Gastrocnemius medialis (tissue), 4 donors: Measurements from ENCODE around the gene C7orf57. TPM values are rescaled to one million over a fixed set of nuclear protein-coding genes. Genes with fewer than 3 reads are reported as not detected.

Experiments used
- ATAC-seq, 2 donors: fragments of 150-250 bp; one replicate each; pipeline ENCODE4 v1.9.1; 2016
- DNase-seq, 2 donors: peaks; one replicate each; pipeline ENCODE4 v3.0.0-alpha.2; 2019
- H3K27ac ChIP-seq, 4 donors: fragments of 200-600 bp; sonication (generic); 1 replicate in 1 of 4; 2 replicates in 3 of 4; pipeline ENCODE4 v1.5.1; 2016 to 2018; ENCODE audit warnings: mild to moderate bottlenecking in 2 of 4, moderate library complexity in 1 of 4
- H3K27me3 ChIP-seq, 3 donors: fragments of 200-600 bp; sonication (generic) in 2 of 3; 1 replicate in 1 of 3; 2 replicates in 2 of 3; pipeline versions ENCODE4 v1.5.1 to v1.6.0; 2016 to 2019; ENCODE audit warnings: mild to moderate bottlenecking in 1 of 3, moderate library complexity in 1 of 3
- H3K36me3 ChIP-seq, 2 donors: fragments of 200-600 bp; sonication (generic) in 1 of 2; one replicate each; pipeline ENCODE4 v1.5.1; 2017 to 2018
- H3K4me1 ChIP-seq, 2 donors: fragments of 200-600 bp; sonication (generic) in 1 of 2; one replicate each; pipeline ENCODE4 v1.5.1; 2016 to 2017; ENCODE audit warnings: mild to moderate bottlenecking in 2 of 2
- H3K4me3 ChIP-seq, 4 donors: fragments of 200-600 bp; sonication (generic) in 3 of 4; 1 replicate in 1 of 4; 2 replicates in 3 of 4; pipeline ENCODE4 v1.5.1; 2016 to 2019; ENCODE audit warnings: mild to moderate bottlenecking in 2 of 4
- H3K9me3 ChIP-seq, 3 donors: fragments of 200-600 bp; sonication (generic) in 2 of 3; 1 replicate in 1 of 3; 2 replicates in 2 of 3; pipeline ENCODE4 v1.5.1; 2016 to 2019
- POLR2A ChIP-seq, 2 donors: fragments of 450-650 bp; IDR thresholded peaks; one replicate each; pipeline ENCODE4 v1.6.1; 2017; ENCODE audit warnings: antibody characterized with exemption in 2 of 2, mild to moderate bottlenecking in 2 of 2, moderate library complexity in 2 of 2
- in situ Hi-C, 4 donors: fragments of 200-750 bp; cut with MboI; loops; one replicate each; pipeline versions ENCODE4 v1.15.0 to v1.8.0; 2017; ENCODE audit warnings: low sequenced_read_pairs in 4 of 4
- intact Hi-C: fragments of 100-400 bp; cut with DNase I; formaldehyde crosslinking; loops from one replicate; pipeline ENCODE4 v1.15.1; 2023; ENCODE audit warnings: low total_unique reads
- total RNA-seq, 4 donors: library from RNA; depleted of rRNA; stranded (reverse); fragments of >200 nt; gene quantifications; one replicate each; pipeline versions ENCODE4 v1.1.0 to v1.2.3, GENCODE V29; 2016
- TF ChIP-seq, protein P1 (sequence below), 5 experiments: fragments of 450-650 bp in 3 of 5; fragments of 200-600 bp in 2 of 5; sonication (generic) in 2 of 5; IDR thresholded peaks in 4 of 5; conservative IDR thresholded peaks in 1 of 5; 1 replicate in 4 of 5; 2 replicates in 1 of 5; pipeline ENCODE4 v1.5.1; 2016 to 2019; ENCODE audit warnings: antibody characterized with exemption in 5 of 5, mild to moderate bottlenecking in 3 of 5, moderate library complexity in 3 of 5

C7orf57 gene
- total RNA-seq, 4 donors from 2014 or later = not detected

DNA sequence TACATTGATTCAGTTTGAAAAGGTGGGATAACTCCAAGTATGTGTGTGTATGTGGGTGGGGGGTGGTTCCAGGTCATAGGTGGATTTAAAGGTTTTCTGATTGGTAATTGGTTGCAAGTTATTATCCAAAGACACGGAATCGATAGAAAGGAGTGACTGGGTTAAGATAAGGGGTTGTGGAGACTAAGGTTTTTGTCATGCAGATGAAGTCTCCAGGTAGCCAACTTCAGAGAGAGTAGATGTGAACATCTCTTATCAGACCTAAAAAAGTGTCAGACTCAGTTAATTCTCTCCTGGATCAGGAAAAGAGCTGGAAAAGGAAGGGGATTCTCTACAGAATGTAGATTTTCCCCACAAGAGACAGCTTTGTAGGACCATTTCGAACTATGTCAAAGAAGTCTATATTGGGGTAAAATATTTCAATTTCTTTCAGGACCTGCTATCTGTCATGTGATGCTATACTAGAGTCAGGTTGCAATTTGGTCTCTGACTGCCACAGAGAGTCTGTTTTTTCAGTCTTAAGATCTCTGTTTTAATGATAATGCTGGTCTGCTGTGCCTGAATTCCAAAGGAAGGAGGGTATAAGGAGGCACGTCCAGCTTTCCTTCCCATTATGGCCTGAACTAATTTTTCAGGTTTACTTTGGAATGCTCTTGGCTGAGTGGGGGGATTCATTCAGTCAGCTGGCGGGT, 3.6 kb downstream of the C7orf57 start:
- Histone ChIP-seq H3K36me3 (no peaks in the 10 kb centered on the region), H3K4me1 (peaks cover 4 to 9% of the 10 kb centered on the region in 2 donors), H3K27me3 (peaks cover 0 to 8% (median 6%) of the 10 kb centered on the region in 3 donors), H3K27ac (no peak overlapping the region), H3K4me3 (no peak overlapping the region), H3K9me3 (no peaks in the 10 kb centered on the region)
- DNase-seq (no peak), ATAC-seq (no peak)
- intact Hi-C loops (loop anchor here (1.0 kb wide), 1 partner anchor 47 kb away; no protein-coding TSS in a partner anchor), in situ Hi-C loops (no loop called here)
- TF ChIP-seq, protein P1, sequence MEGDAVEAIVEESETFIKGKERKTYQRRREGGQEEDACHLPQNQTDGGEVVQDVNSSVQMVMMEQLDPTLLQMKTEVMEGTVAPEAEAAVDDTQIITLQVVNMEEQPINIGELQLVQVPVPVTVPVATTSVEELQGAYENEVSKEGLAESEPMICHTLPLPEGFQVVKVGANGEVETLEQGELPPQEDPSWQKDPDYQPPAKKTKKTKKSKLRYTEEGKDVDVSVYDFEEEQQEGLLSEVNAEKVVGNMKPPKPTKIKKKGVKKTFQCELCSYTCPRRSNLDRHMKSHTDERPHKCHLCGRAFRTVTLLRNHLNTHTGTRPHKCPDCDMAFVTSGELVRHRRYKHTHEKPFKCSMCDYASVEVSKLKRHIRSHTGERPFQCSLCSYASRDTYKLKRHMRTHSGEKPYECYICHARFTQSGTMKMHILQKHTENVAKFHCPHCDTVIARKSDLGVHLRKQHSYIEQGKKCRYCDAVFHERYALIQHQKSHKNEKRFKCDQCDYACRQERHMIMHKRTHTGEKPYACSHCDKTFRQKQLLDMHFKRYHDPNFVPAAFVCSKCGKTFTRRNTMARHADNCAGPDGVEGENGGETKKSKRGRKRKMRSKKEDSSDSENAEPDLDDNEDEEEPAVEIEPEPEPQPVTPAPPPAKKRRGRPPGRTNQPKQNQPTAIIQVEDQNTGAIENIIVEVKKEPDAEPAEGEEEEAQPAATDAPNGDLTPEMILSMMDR (IDR thresholded peaks at IDR 0.05 in 4 of 5, conservative IDR thresholded peaks at IDR 0.05 in 1 of 5) = no peak
- no peak for TF ChIP-seq POLR2A (IDR thresholded peaks at IDR 0.05)

DNA sequence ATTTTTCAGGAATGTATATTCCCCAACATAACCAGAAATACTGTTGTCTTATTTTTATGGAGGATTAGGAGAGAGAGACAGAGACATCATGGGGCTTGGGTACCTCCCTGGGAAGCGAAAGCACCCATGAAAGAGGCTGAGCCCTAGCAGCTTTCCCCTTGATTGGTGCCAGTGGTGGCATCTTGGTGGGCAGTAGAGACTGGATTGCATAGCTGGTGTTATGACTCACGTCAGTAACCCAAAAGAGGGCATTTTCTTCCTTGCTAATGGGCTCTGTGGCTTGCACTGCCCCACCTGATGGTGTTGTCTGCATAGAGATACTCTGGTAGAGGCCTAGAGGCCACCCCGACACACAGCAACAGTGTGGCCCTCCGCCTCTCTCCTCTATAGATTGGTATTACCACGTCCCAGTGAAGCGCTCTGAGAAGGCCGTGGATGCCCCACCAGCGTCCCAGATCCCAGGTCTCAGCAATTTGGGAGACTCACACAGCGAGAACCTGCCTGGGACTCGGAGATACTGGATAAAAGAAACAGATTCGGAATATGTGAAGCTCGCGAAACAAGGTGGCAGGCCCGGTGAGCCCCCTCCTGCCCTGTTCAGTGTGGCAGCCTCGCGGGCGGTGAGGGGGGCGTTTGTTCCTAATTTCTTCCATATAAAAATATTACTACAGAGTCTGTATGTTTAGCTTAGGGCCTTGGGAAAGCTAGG, 5.8 kb downstream of the C7orf57 start:
- no peak overlapping the region for H3K27ac ChIP-seq
- in situ Hi-C loops (no loop called here), intact Hi-C loops (no loop called here)
- ATAC-seq = no peak
- peaks cover 0 to 6% (median 2%) of the 10 kb centered on the region in 3 donors for H3K27me3 ChIP-seq
- H3K4me1 ChIP-seq = peaks cover 1 to 2% of the 10 kb centered on the region in 2 donors
- no peak overlapping the region for H3K4me3 ChIP-seq
- no peaks in the 10 kb centered on the region for H3K9me3 ChIP-seq
- DNase-seq = no peak
- TF ChIP-seq, protein P1 (IDR thresholded peaks at IDR 0.05 in 4 of 5, conservative IDR thresholded peaks at IDR 0.05 in 1 of 5) = no peak
- no peak for TF ChIP-seq POLR2A (IDR thresholded peaks at IDR 0.05)
- H3K36me3 ChIP-seq = no peaks in the 10 kb centered on the region

DNA sequence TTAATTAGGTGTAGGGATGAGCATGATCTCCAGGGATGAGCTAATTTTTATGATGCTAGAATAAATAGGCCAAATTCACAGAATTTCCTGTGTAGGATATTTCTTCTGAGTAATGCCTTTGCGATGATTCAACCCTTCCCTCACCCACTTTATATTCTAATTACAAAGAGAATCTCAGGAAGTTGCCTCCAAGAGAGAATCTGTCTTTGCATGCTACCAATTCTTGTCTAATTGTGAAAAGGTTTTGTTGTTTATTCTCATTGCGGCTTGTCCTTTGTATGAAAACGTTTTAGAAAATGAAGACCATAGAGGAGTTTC, 6.3 kb downstream of the C7orf57 start:
- Histone ChIP-seq H3K9me3 (no peaks in the 10 kb centered on the region), H3K27me3 (peaks cover 0 to 2% (median 0%) of the 10 kb centered on the region in 3 donors), H3K27ac (no peak overlapping the region), H3K4me1 (no peaks in the 10 kb centered on the region), H3K36me3 (no peaks in the 10 kb centered on the region), H3K4me3 (no peak overlapping the region)
- DNase-seq (no peak), ATAC-seq (no peak)
- TF ChIP-seq, protein P1 (IDR thresholded peaks at IDR 0.05 in 4 of 5, conservative IDR thresholded peaks at IDR 0.05 in 1 of 5) = no peak
- TF ChIP-seq POLR2A (IDR thresholded peaks at IDR 0.05) = no peak
- intact Hi-C loops (no loop called here), in situ Hi-C loops (no loop called here)

DNA sequence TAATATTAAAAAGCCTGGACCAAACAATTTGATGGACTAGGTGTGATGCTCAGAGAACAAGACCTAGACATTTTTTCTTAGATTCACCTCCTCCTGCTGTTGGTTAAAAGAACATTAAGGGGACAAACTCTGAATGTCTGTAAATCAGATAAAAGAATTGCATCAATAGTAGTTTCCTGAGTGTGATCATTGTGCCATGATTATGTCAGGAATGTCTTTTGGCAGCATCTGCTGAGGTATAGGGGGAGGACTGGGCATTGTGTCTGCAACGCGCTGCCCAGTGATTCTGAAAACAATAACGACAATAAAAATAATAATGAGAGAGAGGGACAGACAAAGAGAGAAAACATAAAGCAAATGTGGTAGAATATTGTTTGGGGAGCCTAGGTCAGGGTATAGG, 6.9 kb downstream of the C7orf57 start:
- no peaks in the 10 kb centered on the region for H3K36me3 ChIP-seq
- no peak overlapping the region for H3K27ac ChIP-seq
- no peak for TF ChIP-seq POLR2A (IDR thresholded peaks at IDR 0.05)
- TF ChIP-seq, protein P1 (IDR thresholded peaks at IDR 0.05 in 4 of 5, conservative IDR thresholded peaks at IDR 0.05 in 1 of 5) = no peak
- H3K9me3 ChIP-seq = no peaks in the 10 kb centered on the region
- no peak for ATAC-seq
- in situ Hi-C loops = no loop called here
- no peak overlapping the region for H3K4me3 ChIP-seq
- H3K4me1 ChIP-seq = no peaks in the 10 kb centered on the region
- no peak for DNase-seq
- no peaks in the 10 kb centered on the region for H3K27me3 ChIP-seq
- intact Hi-C loops = no loop called here
